SK-MEL-5 (cell line): ENCODE data around the gene RHOJ. TPM values are rescaled to one million over a fixed set of nuclear protein-coding genes. Genes with fewer than 3 reads are reported as not detected.
"Not testable (repeated sequence)": the region's sequence is repeated elsewhere in the genome, so short reads cannot be mapped to it uniquely, and the experiment has no call there.

ENCODE experiments used
- DNase-seq: peaks from one replicate; pipeline ENCODE4 v3.0.0-alpha.2; 2016; ENCODE audit warnings: low read depth, low spot score
- in situ Hi-C: cut with HindIII; loops from 2 replicates; pipeline ENCODE4 v1.10.0; 2016; ENCODE audit warnings: low sequenced_read_pairs, high pct_unique_total_duplicates, low pct_unique_long_range_greater_than_20kb
- total RNA-seq: library from RNA; depleted of rRNA; stranded (reverse); fragments of >200 nt; shearing (Covaris generic); gene quantifications from 2 replicates; pipeline ENCODE4 v1.2.3, GENCODE V29; 2014

The RHOJ gene
- total RNA-seq, 1 experiment from 2014 or later = 7.3 TPM

- in situ Hi-C loops = no loop called here
- DNase-seq = no peak
Observed at GRCh38 chr14:63241096-63241495, 36.9 kb downstream of the RHOJ start.

- DNase-seq = no peak
- in situ Hi-C loops = no loop called here
Observed at GRCh38 chr14:63243646-63244045, 39.4 kb downstream of the RHOJ start.

DNA sequence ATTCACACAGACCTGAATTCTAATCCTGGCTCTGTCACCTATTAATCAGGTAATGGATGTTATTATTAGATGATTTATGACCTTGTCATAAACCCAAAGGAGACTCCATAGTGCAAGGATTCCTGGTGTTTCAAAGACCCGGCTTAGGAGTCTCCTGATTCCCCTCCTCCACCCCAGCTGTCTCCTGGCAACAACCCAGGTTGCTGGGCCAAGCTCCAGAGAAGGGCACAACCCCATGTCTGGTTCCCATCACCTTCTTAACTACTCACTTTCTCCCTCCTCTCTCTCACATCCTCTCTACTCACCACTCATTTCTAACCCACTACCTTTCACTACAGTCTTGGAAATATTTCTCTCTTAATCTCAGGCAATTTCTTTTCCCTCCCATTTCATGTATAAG, 41.6 kb downstream of the RHOJ start:
- no peak for DNase-seq
- in situ Hi-C loops = no loop called here

- DNase-seq = no peak
Observed at GRCh38 chr14:63248211-63248610, 44.0 kb downstream of the RHOJ start.

GRCh38 chr14:63249092-63249491, 44.8 kb downstream of the RHOJ start:
- no peak for DNase-seq
- in situ Hi-C loops = no loop called here

More at GRCh38 chr14:63248211-63248610, 44.0 kb downstream of the RHOJ start:
- in situ Hi-C loops = no loop called here

- no peak for DNase-seq
- in situ Hi-C loops = no loop called here
Observed at GRCh38 chr14:63257299-63257698, 53.1 kb downstream of the RHOJ start.

- in situ Hi-C loops = no loop called here
- DNase-seq = no peak
Observed at GRCh38 chr14:63262446-63262845, 58.2 kb downstream of the RHOJ start.

GRCh38 chr14:63266106-63266505, 61.9 kb downstream of the RHOJ start:
- in situ Hi-C loops = no loop called here
- no peak for DNase-seq

DNA sequence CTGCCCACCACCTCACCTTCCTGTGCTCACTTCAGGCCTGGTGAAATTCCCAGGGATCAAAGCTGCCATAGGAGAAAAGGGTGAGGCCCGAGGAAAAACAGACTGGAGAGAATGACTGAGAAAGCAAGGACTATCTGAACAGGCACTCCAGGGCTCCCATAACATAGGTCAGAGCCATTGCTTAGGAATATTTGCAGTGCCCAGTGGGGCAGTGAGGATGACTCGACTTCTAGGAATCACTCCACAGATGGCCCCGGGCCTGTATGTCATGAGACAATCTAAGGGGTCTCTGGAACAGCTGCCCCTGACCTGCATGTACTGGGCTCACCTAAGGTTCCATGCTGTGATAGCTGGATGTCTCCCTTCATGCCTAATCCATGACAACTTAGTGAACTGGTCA, 62.9 kb downstream of the RHOJ start:
- no peak for DNase-seq
- in situ Hi-C loops = no loop called here

DNA sequence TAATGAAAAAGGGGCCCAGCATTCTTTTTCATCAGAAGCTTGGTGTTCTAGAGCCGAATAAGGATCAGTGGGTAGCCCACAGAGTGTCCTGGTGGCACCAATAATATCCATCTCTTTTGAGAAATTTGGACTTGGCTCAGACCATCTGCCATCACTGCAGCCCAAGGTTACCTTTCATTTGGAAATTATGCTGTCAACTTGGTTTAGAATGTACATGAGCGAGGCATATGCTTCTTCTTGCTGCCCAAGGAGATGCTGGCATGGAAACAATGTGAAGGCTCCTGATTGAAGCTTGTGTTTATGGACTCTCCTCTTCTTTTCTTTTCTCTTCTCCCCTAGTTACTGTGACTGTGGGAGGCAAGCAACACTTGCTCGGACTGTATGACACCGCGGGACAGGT, 64.5 kb downstream of the RHOJ start:
- in situ Hi-C loops = no loop called here
- no peak for DNase-seq

GRCh38 chr14:63269561-63270225, 65.5 kb downstream of the RHOJ start:
- DNase-seq = no peak
- in situ Hi-C loops = no loop called here

DNA sequence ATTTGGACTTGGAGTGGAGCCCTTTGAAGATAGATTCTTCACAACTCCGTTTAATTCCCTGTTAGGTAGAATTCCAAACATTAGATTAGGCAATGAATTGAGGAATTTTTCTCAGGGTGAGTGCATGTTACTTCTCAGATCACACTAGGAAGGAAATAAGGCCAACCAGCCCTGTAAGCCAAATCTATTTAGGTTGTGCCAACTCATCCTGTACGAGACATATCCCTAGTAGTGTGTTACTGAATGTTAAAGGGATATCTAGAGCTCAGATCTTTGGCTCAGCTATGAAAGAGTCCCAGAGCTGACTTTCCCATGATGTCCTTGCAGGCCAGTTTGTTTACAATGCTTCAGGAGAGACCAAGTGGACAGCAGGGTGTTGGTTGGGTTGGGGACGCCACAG, 68.9 kb downstream of the RHOJ start:
- no peak for DNase-seq
- in situ Hi-C loops = no loop called here

- in situ Hi-C loops = no loop called here
- peak; percentile 2 for DNase-seq
Observed at GRCh38 chr14:63273717-63274655, 69.7 kb downstream of the RHOJ start.

GRCh38 chr14:63275611-63276010, 71.4 kb downstream of the RHOJ start:
- DNase-seq = no peak
- in situ Hi-C loops = no loop called here

DNA sequence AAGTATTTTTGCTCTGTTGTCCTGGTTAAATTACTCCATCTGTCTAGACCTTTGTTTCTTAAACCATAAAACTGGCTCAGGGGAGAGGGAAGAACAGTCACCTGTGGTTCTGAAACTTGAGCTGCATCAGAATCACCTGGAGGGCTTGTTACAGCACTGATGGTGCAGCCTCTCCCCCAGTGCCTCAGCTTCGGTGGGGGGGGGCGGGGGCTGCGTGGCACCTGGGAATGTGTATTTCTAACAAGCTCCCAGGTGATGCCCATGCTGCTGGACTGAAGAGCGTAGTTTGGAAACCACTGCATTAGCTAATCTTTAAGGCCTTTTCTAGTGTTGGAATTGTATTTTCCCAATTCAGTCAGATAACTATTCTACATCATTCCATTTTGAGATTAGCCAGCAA, 71.8 kb downstream of the RHOJ start:
- in situ Hi-C loops = no loop called here
- no peak for DNase-seq

- in situ Hi-C loops = no loop called here
- peak; percentile 67 for DNase-seq
Observed at GRCh38 chr14:63276492-63277342, 72.5 kb downstream of the RHOJ start.

GRCh38 chr14:63277591-63278183, 73.4 kb downstream of the RHOJ start:
- in situ Hi-C loops = no loop called here
- no peak for DNase-seq

DNA sequence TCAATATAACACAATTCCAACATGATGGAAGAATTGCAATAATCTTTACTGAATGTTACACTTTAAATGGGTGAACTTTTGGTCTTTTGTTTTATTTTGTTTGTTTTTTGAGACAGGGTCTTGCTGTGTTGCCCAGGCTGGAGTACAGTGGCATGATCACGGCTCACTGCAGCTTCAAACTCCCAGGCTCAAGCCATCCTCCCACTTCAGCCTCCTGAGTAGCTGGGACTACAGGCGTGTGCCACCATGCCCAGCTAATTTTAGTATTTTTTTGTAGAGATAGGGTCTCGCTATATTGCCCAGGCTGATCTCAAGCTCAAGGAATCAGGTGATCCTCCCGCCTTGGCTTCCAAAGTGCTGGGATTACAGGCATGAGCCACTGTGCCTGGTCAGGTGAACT, 75.7 kb downstream of the RHOJ start:
- in situ Hi-C loops, DNase-seq: not testable (repeated sequence)
